Measurements from ENCODE around the gene TMEM126A. TPM values are rescaled to one million over a fixed set of nuclear protein-coding genes. Genes with fewer than 3 reads are reported as not detected.
"Not testable (repeated sequence)": the region's sequence is repeated elsewhere in the genome, so short reads cannot be mapped to it uniquely, and the experiment has no call there.

TMEM126A gene
- polyA plus RNA-seq, 1 donor: 48.6 TPM

DNA sequence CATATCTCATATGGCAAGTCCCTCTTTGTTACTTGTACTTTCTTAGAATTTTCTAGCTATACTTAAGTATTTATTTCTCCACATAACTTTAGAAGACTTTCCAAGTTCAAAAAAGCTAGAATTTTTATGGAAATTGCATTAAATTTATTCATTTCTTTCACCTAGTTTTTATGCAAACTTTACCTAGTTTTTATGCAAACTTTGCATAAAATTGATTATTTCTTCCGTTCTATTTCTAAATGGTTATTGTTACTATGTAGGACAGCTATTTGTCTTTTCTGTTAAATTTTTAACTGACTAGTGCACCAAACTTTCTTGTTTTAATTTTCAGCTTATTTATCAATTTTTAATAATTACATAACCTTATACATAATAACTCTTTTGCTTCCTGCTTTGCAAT, 20.4 kb downstream of the TMEM126A start:
- Histone ChIP-seq H3K4me3 (ENCODE audit: low read length) (no peak overlapping the region), H3K4me1 (ENCODE audit: control insufficient read depth, insufficient read depth, low read length) (peaks cover 7% of the 10 kb centered on the region), H3K27ac (ENCODE audit: low read length) (no peak overlapping the region), H3K9me3 (ENCODE audit: control insufficient read depth, low read depth, low read length) (no peaks in the 10 kb centered on the region), H3K36me3 (ENCODE audit: control insufficient read depth, insufficient read depth, low read length) (peaks cover under 1% of the 10 kb centered on the region), H3K27me3 (ENCODE audit: control insufficient read depth, insufficient read depth, low read length) (no peaks in the 10 kb centered on the region)
- 100% methylated on average over 1 of the region's 1 CpG for WGBS (ENCODE audit: insufficient coverage, low lambda C conversion rate)
- no peak for DNase-seq

DNA sequence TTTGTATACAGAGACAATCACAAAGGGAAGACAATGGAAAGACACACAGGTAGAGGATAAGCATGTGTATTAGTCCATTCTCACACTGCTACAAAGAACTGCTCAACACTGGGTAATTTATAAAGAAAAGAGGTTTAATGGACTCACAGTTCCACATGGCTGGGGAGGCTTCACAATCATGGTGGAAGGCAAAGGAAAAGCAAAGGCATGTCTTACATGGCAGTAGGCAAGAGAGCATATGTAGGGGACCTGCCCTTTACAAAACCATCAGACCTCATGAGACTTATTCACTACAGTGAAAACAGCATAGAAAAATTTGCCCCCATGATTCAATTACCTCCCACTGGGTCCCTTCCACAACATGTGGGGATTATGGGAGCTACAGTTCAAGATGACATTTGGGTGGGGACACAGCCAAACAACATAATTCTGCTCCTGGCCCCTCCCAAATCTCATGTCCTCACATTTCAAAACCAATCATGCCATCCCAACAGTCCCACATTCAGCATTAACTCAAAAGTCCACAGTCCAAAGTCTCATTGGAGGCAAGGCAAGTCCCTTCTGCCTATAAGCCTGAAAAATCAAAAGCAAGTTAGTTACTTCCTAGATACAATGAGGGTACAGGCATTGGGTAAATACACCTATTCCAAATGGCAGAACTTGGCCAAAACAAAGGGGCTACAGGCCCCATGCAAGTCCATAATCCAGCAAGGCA, 23.3 kb downstream of the TMEM126A start:
- H3K9me3 ChIP-seq (ENCODE audit: control insufficient read depth, low read depth, low read length); H3K4me3 ChIP-seq (ENCODE audit: low read length); H3K27me3 ChIP-seq (ENCODE audit: control insufficient read depth, insufficient read depth, low read length); H3K4me1 ChIP-seq (ENCODE audit: control insufficient read depth, insufficient read depth, low read length); H3K27ac ChIP-seq (ENCODE audit: low read length); H3K36me3 ChIP-seq (ENCODE audit: control insufficient read depth, insufficient read depth, low read length): not testable (repeated sequence)
- peak in 1 of 2 donors; percentile 36 for DNase-seq

DNA sequence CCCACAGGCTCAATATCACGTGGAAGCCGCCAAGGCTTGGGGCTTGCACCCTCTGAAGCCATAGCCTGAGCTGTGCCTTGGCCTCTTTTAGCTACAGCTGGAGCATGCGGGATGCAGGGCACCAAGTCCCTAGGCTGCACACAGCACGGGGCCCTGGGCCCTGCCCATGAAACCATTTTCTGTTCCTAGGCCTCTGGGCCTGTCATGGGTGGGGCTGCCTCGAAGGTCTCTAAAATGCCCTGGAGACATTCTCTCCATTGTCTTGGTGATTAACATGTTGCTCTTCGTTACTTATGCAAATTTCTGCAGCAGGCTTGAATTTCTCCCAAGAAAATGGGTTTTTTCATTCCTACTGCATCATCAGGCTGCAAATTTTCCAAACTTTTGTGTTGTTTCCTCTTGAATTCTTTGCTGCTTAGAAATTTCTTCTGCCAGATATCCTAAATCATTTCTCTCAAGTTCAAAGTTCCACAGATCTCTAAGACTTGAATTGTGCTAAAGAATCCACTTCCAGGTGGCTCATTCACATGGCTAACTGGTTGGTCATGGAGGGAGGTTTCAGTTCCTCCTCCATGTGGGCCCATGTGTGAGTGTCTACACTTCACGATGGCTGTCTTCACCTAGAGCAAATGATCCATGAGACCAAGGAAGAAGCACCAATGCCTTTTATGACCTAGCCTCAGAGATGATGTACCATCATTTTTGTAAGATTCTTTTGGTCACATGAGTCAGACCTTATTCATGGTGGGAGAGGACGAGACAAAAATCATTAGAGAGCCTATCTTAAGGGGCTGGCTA, 24.5 kb downstream of the TMEM126A start:
- Histone ChIP-seq H3K27me3 (ENCODE audit: control insufficient read depth, insufficient read depth, low read length) (no peaks in the 10 kb centered on the region), H3K9me3 (ENCODE audit: control insufficient read depth, low read depth, low read length) (no peaks in the 10 kb centered on the region), H3K36me3 (ENCODE audit: control insufficient read depth, insufficient read depth, low read length) (no peaks in the 10 kb centered on the region), H3K4me1 (ENCODE audit: control insufficient read depth, insufficient read depth, low read length) (peaks cover 3% of the 10 kb centered on the region), H3K4me3 (ENCODE audit: low read length) (no peak overlapping the region), H3K27ac (ENCODE audit: low read length) (no peak overlapping the region)
- DNase-seq: no peak
- WGBS (ENCODE audit: insufficient coverage, low lambda C conversion rate): 75% methylated on average over 1 of the region's 8 CpGs

DNA sequence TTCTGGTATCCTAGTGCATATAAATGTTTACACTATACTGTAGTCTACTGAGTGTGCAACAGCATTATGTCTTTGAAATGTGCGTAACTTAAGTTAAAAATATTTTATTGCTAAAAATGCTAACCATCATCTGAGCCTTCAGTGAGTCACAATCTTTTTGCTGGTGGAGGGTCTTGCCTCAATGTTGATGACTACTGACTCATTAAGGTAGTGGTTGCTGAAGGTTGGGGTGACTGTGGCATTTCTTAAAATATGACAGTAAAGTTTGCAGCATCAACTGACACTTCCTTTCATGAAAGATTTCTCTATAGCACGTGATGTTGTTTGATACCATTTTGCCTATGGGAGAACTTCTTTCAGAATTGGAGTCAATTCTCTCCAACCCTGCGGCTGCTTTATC, 25.6 kb downstream of the TMEM126A start:
- Histone ChIP-seq H3K9me3 (ENCODE audit: control insufficient read depth, low read depth, low read length) (no peaks in the 10 kb centered on the region), H3K4me3 (ENCODE audit: low read length) (no peak overlapping the region), H3K27me3 (ENCODE audit: control insufficient read depth, insufficient read depth, low read length) (no peaks in the 10 kb centered on the region), H3K4me1 (ENCODE audit: control insufficient read depth, insufficient read depth, low read length) (peaks cover 3% of the 10 kb centered on the region), H3K36me3 (ENCODE audit: control insufficient read depth, insufficient read depth, low read length) (no peaks in the 10 kb centered on the region), H3K27ac (ENCODE audit: low read length) (no peak overlapping the region)
- no peak for DNase-seq
- WGBS (ENCODE audit: insufficient coverage, low lambda C conversion rate): 100% methylated on average over 1 of the region's 3 CpGs

DNA sequence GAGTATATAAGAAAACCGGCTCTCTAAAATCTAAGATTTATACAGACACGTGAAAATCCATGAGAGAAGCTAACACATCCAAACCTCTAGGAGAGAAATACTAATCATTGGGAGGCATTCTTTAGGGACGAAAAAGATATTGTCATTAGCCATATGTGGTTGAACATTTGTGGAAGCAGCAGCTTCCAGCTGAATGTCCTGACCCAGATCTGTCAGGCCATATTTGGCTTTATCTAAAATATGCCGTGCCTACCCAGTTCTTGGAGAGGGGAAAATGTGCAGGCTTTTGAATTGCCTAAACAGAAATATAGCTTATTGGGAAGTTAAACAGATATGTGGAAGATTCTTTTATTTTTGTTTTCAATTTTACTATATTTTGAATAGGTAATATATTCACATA, 31.8 kb downstream of the TMEM126A start:
- H3K27me3 ChIP-seq (ENCODE audit: control insufficient read depth, insufficient read depth, low read length): no peaks in the 10 kb centered on the region
- no peaks in the 10 kb centered on the region for H3K36me3 ChIP-seq (ENCODE audit: control insufficient read depth, insufficient read depth, low read length)
- 81% methylated on average over 3 of the region's 4 CpGs for WGBS (ENCODE audit: insufficient coverage, low lambda C conversion rate)
- H3K9me3 ChIP-seq (ENCODE audit: control insufficient read depth, low read depth, low read length): no peaks in the 10 kb centered on the region
- H3K4me3 ChIP-seq (ENCODE audit: low read length): no peak overlapping the region
- H3K4me1 ChIP-seq (ENCODE audit: control insufficient read depth, insufficient read depth, low read length): no peaks in the 10 kb centered on the region
- no peak for DNase-seq
- H3K27ac ChIP-seq (ENCODE audit: low read length): no peak overlapping the region

DNA sequence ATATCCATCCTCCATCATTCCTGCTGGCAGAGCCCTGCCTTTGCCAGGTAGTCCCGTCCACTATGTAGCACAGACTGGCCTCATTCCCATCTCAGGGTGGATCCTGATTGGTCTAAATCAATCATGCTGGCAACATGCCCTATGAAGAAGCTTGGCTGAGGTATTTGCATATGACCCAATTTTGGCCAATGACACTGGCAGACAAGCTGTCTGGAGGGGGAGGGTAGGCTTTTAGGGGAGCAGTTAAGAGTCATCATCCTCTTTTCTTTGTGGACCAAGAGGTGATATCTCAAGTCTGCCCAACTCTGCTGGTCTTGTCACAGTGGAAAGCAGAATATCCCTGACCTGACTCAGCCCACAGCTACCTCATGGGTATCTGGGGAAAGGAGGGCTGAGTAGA, 33.1 kb downstream of the TMEM126A start:
- no peak overlapping the region for H3K4me3 ChIP-seq (ENCODE audit: low read length)
- no CpG with 5 or more reads among the region's 1 CpG for WGBS (ENCODE audit: insufficient coverage, low lambda C conversion rate)
- H3K27ac ChIP-seq (ENCODE audit: low read length): no peak overlapping the region
- H3K36me3 ChIP-seq (ENCODE audit: control insufficient read depth, insufficient read depth, low read length): no peaks in the 10 kb centered on the region
- H3K9me3 ChIP-seq (ENCODE audit: control insufficient read depth, low read depth, low read length): no peaks in the 10 kb centered on the region
- DNase-seq: no peak
- H3K27me3 ChIP-seq (ENCODE audit: control insufficient read depth, insufficient read depth, low read length): no peaks in the 10 kb centered on the region
- peaks cover 7% of the 10 kb centered on the region for H3K4me1 ChIP-seq (ENCODE audit: control insufficient read depth, insufficient read depth, low read length)

DNA sequence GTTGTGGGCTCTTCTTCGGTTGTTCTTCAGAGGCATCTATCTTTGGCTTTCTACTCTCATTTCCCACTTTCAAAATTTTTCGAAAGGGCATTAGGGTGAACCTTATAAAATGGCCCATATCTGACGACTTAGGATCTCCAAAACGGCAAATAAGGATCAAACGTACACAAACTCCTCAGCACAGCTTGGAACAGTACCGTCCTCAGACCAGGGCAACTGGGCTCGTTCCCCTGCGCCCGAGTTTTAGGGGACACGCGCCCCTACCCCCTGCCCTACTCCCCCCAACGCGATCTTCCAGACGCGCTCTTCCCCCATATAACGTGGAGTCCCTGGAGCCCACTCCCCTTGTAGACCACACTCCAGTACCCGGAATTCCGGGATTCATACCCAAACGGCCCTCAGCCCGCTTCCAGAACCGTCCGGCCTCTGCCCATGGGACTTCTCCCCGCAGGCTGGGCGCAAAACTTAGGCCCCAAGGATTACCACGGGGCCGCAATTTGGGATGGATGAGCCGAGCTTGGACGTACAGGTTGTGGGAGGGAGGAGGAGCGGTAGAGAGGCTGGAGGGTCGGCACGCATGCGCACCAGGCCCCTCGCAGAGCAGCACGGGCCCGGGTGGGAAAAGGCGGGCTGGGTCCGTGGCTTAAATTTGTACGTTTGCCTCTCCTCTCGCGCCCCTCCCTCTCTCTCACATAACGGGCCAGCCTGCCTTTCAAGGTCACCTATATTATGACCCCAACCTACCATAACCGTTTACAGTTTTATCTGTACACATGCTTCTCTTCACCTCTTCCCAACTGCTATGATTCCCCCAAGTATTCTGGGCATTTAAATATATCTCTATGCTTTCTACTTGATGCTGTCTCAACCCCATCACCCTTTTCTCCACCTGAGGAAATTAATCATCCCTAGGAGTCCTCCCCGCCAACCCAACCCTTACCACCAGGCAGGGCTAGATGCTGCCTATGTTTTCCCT, 34.9 kb downstream of the TMEM126A start:
- Histone ChIP-seq H3K4me1 (ENCODE audit: control insufficient read depth, insufficient read depth, low read length) (peaks cover 7% of the 10 kb centered on the region), H3K36me3 (ENCODE audit: control insufficient read depth, insufficient read depth, low read length) (no peaks in the 10 kb centered on the region), H3K4me3 (ENCODE audit: low read length) (peak overlapping the region; percentile 76), H3K27me3 (ENCODE audit: control insufficient read depth, insufficient read depth, low read length) (no peaks in the 10 kb centered on the region), H3K27ac (ENCODE audit: low read length) (no peak overlapping the region), H3K9me3 (ENCODE audit: control insufficient read depth, low read depth, low read length) (no peaks in the 10 kb centered on the region)
- WGBS (ENCODE audit: insufficient coverage, low lambda C conversion rate): 70% methylated on average over 3 of the region's 43 CpGs
- DNase-seq: peak; percentile 66 to 69

DNA sequence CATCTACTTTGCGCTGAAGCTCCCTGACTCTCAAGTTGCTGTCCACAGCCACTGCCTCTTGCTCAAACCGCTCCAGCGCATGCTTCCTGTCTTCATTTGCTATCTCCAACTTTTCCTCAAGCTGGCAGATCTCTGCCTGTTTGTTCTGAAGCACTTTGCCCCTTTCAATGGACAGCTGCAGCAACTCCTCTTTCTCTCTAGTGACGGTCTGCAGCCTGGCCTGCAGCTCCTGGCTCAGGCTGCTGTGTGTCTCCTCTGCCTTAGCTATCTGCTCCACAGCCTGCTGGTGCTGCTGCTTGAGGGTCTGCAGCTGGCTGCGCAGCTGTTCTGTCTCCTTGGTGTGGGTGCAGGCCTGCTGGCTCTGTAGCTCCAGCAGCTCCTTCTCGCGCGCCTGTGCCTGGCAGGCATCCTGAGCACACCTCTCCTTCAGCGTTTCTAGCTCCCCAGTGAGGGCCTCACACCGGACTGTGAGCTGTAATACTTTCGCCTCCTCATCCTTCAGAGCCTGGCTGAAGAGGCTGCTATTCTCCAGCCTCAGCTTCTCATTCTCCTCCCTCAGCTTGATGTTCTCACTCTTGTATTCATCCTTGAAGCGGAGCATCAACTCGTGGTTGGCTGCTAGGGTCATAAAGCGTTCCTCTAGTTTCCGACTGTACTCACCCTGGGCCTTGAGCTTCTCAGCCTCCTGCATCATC, 37.5 kb downstream of the TMEM126A start:
- Histone ChIP-seq H3K9me3 (ENCODE audit: control insufficient read depth, low read depth, low read length) (no peaks in the 10 kb centered on the region), H3K4me1 (ENCODE audit: control insufficient read depth, insufficient read depth, low read length) (peaks cover 7% of the 10 kb centered on the region), H3K27me3 (ENCODE audit: control insufficient read depth, insufficient read depth, low read length) (no peaks in the 10 kb centered on the region), H3K27ac (ENCODE audit: low read length) (peak overlapping the region; percentile 47), H3K36me3 (ENCODE audit: control insufficient read depth, insufficient read depth, low read length) (no peaks in the 10 kb centered on the region), H3K4me3 (ENCODE audit: low read length) (peak overlapping the region; percentile 8)
- WGBS (ENCODE audit: insufficient coverage, low lambda C conversion rate): no CpG with 5 or more reads among the region's 15 CpGs
- peak in 1 of 2 donors; percentile 64 for DNase-seq

DNA sequence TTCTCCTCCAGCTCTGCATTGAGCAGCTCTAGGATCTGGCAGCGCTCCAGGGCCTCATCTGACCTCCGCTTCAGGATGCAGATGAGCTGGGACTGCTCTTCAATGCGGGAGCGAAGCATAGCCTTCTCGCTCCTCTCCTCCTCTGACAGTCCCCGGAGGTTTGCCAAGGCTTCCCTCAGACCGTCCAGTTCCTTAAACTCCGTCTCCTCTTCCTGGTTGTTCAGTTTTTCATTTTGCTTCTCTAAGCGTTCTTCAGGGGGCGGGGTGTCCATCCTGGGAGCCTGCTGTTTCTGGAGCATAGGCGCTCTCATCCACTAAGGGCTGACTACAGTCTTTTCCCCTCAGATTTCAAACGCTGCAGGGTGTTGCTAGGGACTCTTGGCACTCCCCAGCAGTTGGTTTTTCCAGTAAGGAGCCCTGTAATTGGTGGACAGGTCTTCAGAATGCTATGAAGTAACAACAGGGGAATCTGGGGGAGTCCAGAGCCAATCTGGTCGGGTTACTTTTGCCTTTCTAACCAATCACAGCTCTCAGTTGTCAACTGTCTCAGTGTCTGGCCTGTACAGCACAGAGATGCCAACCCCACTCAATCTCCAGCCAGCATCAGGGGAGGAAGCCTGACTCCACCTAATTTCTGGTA, 38.2 kb downstream of the TMEM126A start, which contains the start of gene CCDC89:
Gene CCDC89, minus strand, starts transcription at position 376 of the 640 bp plus-strand sequence. Its CDS starts 65 bp downstream, at position 311.
- H3K4me3 ChIP-seq (ENCODE audit: low read length): peak within 1 kb of the TSS; percentile 8

More for the DNA sequence above, 38.2 kb downstream of the TMEM126A start, which contains the start of gene CCDC89:
- WGBS (ENCODE audit: insufficient coverage, low lambda C conversion rate): 90% methylated on average over 2 of the region's 13 CpGs
- peak; percentile 63 to 70 for DNase-seq
- H3K27me3 ChIP-seq (ENCODE audit: control insufficient read depth, insufficient read depth, low read length): no peaks in the 10 kb centered on the region
- no peaks in the 10 kb centered on the region for H3K36me3 ChIP-seq (ENCODE audit: control insufficient read depth, insufficient read depth, low read length)
- no peaks in the 10 kb centered on the region for H3K9me3 ChIP-seq (ENCODE audit: control insufficient read depth, low read depth, low read length)
- H3K4me1 ChIP-seq (ENCODE audit: control insufficient read depth, insufficient read depth, low read length): peaks cover 7% of the 10 kb centered on the region
- H3K27ac ChIP-seq (ENCODE audit: low read length): peak within 1 kb of the TSS; percentile 47

Measured in large intestine (tissue), 3 donors.